ENCODE results near the gene DSN1. TPM values are rescaled to one million over a fixed set of nuclear protein-coding genes. Genes with fewer than 3 reads are reported as not detected.

DSN1 gene
- total and polyA plus RNA-seq, 2 experiments from 2014 or later: 19.4 to 26.4 TPM

DNA sequence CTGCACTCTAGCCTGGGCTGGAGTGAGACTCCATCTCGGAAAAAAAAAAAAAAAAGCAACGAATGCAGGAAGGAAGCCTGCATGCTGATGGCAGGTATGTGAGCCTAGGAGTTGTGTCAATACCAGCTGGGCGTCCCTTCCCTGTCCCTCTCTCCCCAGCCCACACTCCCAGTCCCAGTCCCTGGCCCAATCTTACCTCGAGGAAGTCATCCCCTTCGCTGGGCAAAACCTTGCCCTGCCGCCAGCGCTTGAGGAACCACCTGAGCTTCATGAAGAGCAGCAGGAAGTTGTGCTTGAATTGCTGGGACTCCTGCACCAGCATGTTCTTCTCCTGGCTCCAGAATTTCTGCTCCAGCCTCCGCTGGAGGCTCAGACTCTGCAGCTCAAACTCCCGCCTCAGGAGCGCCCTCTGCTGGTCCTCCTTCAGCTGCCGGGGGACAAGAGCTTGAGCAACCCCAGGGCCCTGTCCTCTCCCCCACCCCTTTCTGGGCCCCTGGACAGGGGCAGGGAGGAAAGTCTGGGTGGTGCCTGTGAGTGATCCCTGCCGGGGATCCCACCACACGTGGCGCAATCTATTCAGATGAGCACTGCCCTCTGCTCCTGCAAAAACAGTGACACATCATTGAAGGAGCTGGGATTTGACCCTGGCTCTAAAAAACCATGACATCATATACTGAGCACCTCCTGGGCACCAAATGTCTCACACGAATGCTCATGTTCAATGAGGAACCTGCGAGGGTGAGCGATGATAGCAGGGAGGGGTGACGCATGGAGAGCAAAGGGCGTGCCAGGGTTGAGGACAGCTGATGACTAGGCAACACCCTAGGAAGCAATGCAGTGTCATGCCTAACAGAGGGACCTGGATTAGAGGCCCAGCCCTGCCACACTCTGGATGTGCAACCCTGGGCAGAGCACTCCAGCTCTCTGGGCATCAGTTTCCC, 35.0 kb upstream of the DSN1 start:
- Histone ChIP-seq H3K27me3 (ENCODE audit: insufficient read depth) (no peaks in the 10 kb centered on the region), H3K27ac (ENCODE audit: low read depth) (no peak overlapping the region; the same call in 1 of the 2 replicates), H3K79me2 (replicated peaks; ENCODE audit: insufficient read depth) (no peaks in the 10 kb centered on the region), H2AFZ (no peak overlapping the region), H3F3A (replicated peaks; ENCODE audit: low read depth) (0 out of 2 replicates have a peak, but pooled peaks cover 3% of the 10 kb centered on the region), H3K4me2 (no peak overlapping the region), H4K20me1 (replicated peaks; ENCODE audit: insufficient read depth) (no peaks in the 10 kb centered on the region), H3K9me2 (ENCODE audit: insufficient read depth) (no peaks in the 10 kb centered on the region), H3K4me3 (no peak overlapping the region), H3K36me3 (ENCODE audit: insufficient read depth) (peaks cover 5% of the 10 kb centered on the region; the same call in 1 of the 2 replicates), H3K4me1 (ENCODE audit: insufficient read depth) (no peaks in the 10 kb centered on the region)
- ATAC-seq (peak; percentile 92), DNase-seq (ENCODE audit: low spot score) (peak; percentile 84)
- Mint-ChIP-seq H3K9me3 (no peaks in the 10 kb centered on the region), H3K27ac (no peak overlapping the region; the same call in 1 of the 2 replicates), H3K4me1 (no peaks in the 10 kb centered on the region), H3K27me3 (ENCODE audit: insufficient read depth, low read depth, poor library complexity) (peaks cover 4% of the 10 kb centered on the region), H3K36me3 (ENCODE audit: low read depth) (peaks cover 47% of the 10 kb centered on the region), H3K4me3 (no peak overlapping the region)
- TF ChIP-seq, protein P1, sequence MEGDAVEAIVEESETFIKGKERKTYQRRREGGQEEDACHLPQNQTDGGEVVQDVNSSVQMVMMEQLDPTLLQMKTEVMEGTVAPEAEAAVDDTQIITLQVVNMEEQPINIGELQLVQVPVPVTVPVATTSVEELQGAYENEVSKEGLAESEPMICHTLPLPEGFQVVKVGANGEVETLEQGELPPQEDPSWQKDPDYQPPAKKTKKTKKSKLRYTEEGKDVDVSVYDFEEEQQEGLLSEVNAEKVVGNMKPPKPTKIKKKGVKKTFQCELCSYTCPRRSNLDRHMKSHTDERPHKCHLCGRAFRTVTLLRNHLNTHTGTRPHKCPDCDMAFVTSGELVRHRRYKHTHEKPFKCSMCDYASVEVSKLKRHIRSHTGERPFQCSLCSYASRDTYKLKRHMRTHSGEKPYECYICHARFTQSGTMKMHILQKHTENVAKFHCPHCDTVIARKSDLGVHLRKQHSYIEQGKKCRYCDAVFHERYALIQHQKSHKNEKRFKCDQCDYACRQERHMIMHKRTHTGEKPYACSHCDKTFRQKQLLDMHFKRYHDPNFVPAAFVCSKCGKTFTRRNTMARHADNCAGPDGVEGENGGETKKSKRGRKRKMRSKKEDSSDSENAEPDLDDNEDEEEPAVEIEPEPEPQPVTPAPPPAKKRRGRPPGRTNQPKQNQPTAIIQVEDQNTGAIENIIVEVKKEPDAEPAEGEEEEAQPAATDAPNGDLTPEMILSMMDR (conservative IDR thresholded peaks at IDR 0.05; ENCODE audit: low read depth in 2 of 2): peak; percentile 85 to 94
- TF ChIP-seq, protein P2, sequence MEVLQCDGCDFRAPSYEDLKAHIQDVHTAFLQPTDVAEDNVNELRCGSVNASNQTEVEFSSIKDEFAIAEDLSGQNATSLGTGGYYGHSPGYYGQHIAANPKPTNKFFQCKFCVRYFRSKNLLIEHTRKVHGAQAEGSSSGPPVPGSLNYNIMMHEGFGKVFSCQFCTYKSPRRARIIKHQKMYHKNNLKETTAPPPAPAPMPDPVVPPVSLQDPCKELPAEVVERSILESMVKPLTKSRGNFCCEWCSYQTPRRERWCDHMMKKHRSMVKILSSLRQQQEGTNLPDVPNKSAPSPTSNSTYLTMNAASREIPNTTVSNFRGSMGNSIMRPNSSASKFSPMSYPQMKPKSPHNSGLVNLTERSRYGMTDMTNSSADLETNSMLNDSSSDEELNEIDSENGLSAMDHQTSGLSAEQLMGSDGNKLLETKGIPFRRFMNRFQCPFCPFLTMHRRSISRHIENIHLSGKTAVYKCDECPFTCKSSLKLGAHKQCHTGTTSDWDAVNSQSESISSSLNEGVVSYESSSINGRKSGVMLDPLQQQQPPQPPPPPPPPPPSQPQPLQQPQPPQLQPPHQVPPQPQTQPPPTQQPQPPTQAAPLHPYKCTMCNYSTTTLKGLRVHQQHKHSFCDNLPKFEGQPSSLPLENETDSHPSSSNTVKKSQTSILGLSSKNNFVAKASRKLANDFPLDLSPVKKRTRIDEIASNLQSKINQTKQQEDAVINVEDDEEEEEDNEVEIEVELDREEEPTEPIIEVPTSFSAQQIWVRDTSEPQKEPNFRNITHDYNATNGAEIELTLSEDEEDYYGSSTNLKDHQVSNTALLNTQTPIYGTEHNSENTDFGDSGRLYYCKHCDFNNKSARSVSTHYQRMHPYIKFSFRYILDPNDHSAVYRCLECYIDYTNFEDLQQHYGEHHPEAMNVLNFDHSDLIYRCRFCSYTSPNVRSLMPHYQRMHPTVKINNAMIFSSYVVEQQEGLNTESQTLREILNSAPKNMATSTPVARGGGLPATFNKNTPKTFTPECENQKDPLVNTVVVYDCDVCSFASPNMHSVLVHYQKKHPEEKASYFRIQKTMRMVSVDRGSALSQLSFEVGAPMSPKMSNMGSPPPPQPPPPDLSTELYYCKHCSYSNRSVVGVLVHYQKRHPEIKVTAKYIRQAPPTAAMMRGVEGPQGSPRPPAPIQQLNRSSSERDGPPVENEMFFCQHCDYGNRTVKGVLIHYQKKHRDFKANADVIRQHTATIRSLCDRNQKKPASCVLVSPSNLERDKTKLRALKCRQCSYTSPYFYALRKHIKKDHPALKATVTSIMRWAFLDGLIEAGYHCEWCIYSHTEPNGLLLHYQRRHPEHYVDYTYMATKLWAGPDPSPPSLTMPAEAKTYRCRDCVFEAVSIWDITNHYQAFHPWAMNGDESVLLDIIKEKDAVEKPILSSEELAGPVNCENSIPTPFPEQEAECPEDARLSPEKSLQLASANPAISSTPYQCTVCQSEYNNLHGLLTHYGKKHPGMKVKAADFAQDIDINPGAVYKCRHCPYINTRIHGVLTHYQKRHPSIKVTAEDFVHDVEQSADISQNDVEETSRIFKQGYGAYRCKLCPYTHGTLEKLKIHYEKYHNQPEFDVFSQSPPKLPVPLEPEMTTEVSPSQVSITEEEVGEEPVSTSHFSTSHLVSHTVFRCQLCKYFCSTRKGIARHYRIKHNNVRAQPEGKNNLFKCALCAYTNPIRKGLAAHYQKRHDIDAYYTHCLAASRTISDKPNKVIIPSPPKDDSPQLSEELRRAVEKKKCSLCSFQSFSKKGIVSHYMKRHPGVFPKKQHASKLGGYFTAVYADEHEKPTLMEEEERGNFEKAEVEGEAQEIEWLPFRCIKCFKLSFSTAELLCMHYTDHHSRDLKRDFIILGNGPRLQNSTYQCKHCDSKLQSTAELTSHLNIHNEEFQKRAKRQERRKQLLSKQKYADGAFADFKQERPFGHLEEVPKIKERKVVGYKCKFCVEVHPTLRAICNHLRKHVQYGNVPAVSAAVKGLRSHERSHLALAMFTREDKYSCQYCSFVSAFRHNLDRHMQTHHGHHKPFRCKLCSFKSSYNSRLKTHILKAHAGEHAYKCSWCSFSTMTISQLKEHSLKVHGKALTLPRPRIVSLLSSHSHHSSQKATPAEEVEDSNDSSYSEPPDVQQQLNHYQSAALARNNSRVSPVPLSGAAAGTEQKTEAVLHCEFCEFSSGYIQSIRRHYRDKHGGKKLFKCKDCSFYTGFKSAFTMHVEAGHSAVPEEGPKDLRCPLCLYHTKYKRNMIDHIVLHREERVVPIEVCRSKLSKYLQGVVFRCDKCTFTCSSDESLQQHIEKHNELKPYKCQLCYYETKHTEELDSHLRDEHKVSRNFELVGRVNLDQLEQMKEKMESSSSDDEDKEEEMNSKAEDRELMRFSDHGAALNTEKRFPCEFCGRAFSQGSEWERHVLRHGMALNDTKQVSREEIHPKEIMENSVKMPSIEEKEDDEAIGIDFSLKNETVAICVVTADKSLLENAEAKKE (CRISPR knock-in tag; IDR thresholded peaks at IDR 0.05): no peak
- TF ChIP-seq CREB1 (CRISPR knock-in tag; IDR thresholded peaks at IDR 0.05; ENCODE audit: low read depth) (no peak), NANOG (IDR thresholded peaks at IDR 0.05; ENCODE audit: borderline replicate concordance) (no peak), JUNB (IDR thresholded peaks at IDR 0.05; ENCODE audit: unreplicated experiment) (no peak)
- TF ChIP-seq, protein P3, sequence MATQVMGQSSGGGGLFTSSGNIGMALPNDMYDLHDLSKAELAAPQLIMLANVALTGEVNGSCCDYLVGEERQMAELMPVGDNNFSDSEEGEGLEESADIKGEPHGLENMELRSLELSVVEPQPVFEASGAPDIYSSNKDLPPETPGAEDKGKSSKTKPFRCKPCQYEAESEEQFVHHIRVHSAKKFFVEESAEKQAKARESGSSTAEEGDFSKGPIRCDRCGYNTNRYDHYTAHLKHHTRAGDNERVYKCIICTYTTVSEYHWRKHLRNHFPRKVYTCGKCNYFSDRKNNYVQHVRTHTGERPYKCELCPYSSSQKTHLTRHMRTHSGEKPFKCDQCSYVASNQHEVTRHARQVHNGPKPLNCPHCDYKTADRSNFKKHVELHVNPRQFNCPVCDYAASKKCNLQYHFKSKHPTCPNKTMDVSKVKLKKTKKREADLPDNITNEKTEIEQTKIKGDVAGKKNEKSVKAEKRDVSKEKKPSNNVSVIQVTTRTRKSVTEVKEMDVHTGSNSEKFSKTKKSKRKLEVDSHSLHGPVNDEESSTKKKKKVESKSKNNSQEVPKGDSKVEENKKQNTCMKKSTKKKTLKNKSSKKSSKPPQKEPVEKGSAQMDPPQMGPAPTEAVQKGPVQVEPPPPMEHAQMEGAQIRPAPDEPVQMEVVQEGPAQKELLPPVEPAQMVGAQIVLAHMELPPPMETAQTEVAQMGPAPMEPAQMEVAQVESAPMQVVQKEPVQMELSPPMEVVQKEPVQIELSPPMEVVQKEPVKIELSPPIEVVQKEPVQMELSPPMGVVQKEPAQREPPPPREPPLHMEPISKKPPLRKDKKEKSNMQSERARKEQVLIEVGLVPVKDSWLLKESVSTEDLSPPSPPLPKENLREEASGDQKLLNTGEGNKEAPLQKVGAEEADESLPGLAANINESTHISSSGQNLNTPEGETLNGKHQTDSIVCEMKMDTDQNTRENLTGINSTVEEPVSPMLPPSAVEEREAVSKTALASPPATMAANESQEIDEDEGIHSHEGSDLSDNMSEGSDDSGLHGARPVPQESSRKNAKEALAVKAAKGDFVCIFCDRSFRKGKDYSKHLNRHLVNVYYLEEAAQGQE (IDR thresholded peaks at IDR 0.05; ENCODE audit: unreplicated experiment): no peak
